ENCODE results near the gene UBE2C.

UBE2C gene

DNA sequence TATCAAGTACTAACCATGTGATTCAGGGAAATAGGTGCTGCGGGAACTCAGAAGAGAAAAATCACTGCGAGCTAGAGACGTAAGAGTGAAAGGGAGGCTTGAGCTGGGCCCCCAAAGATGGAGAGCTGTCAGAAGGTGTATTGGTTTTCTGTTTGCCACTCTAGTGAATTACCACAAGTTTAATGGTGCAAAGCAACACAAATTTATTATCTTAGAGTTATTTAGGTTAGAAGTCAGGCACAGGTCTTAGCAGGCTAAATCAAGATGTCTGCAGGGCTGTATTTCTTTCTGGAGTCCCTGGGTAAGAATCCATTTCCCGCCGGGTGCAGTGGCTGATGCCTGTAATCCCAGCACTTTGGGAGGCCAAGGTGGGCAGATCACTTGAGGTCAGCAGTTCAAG is 47.5 kb downstream of the UBE2C start:
- no peak for DNase-seq (ENCODE audit: low read depth in 2 of 2)

DNA sequence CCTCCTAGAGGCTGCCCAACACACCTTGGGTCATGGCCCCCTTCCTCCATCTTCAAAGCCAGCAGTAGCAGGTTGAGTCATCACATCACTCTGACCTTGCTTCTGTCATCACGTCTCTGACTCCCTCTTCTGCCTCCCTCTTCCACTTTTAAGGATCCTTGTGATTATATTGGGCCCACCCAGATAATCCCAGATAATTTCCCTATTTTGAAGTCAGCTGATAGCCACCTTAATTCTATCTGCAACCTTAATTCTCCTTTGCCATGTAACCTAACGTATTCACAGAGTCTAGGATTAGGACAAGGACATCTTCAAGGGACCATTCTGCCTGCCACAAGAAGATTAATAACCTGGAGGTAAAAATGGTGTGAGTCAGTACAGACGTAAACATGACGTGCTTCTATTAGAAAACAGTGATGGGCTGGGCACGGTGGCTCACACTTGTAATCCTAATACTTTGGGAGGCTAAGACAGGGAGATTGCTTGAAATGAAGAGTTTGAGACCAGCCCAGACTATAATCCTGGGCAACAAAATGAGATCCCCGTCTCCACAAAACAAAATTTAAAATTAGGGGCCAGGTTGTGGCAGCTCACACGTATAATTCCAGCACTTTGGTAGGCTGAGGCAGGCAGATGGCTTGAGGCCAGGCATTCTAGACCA is 48.2 kb downstream of the UBE2C start:
- no peak for DNase-seq (ENCODE audit: low read depth in 2 of 2)

DNA sequence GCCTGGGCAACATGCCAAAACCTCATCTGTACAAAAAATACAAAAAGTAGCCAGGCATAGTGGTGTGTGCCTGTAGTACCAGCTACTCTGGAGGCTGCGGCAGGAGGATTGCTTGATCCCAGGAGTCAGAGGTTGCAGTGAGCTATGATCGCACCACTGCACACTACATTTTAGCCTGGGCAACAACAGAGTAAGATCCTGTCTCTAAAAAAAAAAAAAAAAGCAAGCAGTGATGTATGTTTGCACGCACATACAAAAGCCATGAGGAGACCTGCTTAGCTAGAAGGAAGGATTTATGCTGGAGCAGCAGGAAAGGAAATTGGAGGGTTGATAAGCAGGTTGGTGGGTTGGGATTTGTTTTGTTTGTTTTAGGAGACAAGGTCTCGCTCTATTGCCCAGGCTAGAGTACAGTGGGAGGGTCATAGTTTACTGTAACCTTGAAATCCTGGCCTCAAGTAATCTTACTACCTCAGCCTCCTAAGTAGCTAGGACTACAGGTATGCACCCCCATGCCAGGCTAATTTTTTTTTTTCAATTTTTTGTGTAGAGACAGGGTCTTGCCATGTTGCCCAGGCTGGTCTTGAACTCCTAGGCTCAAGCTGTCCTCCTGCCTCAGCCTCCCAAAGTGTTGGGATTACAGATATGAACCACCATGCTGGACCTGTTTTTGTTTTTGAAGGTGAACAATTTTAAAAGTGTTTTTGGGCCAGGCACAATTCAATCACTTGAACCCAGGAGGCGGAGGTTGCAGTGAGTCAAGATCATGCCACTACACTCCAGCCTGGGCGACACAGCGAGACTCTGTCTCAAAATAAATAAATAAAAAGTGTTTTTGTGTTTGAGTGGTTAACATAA is 49.0 kb downstream of the UBE2C start:
- no peak for DNase-seq (ENCODE audit: low read depth in 2 of 2)

DNA sequence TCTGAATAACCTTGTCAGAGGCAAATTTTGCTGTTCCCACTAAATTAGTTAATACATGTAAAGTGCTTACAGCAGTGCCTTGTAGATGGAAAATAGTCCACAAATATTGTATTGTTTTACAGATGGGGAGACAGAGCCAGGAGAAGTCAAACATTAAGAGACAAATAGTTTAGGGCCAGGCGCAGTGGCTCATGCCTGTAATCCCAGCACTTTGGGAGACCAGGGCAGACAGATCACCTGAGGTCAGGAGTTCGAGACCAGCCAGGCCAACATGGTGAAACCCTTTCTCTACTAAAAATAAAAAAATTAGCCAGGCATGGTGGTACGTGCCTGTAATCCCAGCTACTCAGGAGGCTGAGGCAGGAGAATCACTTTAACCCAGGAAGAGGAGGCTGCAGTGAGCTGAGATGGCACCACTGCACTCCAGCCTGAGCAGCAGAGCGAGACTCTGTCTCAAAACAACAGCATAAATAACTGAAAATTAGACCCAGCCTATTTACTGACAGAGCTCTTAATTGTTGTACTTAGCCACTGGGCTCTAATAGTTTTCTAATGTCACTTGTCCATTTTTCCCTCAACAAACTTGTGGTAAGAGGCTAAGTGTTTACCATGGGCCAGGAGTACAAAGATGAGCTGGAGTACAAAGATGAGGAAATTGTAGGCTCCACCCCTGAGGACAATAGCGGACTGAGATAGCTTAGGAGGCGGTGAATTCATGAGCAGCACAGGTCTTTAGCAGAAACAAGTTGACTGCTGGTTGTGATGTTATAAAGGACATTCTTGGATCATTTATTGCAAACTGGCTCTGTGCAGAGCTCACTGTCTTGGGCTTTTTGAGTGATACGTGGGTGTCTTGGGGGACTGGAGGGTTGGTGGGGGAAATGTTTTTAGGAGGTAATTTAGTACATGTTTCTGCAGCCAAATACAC is 51.4 kb downstream of the UBE2C start:
- DNase-seq (ENCODE audit: low read depth in 2 of 2) = no peak

DNA sequence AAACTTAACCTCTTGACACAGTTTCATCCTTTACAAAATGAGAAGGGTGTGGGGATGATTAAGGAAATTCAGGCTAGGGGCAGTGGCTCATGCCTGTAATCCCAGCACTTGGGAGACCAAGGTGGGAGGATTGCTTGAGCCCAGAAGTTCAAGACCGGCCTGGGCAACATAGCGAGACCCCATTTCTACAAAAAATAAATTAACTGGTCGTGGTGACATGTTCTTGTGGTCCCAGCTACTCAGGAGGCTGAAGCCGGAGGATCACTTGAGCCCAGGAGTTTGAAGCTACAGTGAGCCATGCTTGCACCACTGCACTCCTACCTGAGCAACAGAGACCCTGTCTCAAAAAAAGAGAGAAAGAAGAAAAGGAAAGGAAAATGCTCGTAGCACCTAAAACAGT is 54.0 kb downstream of the UBE2C start:
- no peak for DNase-seq (ENCODE audit: low read depth in 2 of 2)
